Activated CD8-positive, alpha-beta memory T cell treated with anti-CD3 and anti-CD28 coated beads, Interleukin-2, amount 50 U/mL, for 24 hours (primary cell): ENCODE data around the gene RFC1.
"Not testable (repeated sequence)": the region's sequence is repeated elsewhere in the genome, so short reads cannot be mapped to it uniquely, and the experiment has no call there.

ENCODE experiments used
- DNase-seq: peaks from one replicate; pipeline ENCODE4 v3.0.0-alpha.2; 2020; ENCODE audit errors: extremely low read depth

Gene RFC1

DNA sequence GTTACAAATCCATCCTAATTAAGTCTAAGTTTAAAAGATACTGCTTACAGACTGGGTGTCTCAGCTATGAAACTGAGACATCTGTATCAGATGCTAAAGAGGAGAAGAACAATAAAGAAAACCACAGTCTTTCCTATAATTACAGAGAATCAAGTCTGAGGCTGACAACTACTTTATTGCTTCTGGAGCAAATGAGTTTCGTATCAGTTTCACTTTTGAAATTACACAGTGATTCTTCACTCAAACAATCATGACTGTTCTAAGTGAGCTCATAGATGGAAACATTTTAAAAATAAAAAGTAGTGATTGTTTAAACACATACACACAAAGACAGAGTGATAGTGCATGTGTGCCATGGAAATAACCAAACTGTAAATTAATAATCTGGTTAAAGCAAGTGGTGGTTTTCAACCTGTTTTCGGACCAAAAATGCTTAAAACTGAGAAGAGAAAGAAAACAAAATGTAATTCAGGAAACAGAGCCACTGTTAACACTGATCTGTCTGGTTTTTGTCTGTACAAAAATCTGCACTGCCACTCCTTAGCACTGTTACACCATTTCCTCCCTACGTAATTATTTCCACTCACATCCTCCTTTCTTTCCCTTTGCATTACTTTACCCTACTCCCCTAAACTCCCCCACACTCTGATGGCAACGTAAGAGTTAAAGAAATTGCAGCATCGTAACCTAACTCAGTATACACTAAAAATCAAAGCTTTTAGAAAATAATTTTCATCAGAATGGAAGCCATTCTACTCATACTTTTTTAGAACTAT, 12.5 kb downstream of the RFC1 start:
- DNase-seq = no peak

DNA sequence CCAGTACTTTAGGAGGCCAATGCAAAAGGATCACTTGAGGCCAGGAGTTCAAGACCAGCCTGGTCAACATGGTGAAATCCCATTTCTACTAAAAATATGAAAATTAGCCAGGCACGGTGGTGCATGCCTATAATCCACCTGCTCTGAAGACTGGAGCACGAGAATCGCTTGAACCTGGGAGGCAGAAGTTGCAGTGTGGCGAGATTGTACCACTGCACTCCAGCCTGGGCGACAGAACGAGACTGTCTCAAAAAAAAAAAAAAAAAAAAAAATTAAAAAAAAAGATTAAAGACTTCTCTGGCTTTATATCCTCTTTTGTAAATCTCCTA, 13.0 kb downstream of the RFC1 start:
- DNase-seq = not testable (repeated sequence)

DNA sequence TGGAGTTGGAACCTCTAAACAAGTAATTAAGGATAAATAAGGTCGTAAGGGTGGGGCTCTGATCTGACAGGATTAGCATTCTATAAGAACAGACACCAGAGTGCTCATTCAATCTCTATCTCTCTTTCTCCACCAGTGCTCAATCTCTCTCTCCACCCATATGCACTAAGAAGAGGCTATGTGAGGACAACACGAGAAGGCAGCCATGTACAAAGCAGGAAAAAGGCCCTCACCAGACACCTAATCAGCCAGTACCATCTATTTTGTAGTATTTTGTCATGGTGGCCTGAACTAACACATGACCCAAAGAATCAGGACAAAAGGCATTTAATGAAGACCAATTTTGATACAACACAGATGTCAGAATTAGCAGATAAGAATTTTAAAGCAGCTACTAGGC, 16.8 kb downstream of the RFC1 start:
- no peak for DNase-seq

DNA sequence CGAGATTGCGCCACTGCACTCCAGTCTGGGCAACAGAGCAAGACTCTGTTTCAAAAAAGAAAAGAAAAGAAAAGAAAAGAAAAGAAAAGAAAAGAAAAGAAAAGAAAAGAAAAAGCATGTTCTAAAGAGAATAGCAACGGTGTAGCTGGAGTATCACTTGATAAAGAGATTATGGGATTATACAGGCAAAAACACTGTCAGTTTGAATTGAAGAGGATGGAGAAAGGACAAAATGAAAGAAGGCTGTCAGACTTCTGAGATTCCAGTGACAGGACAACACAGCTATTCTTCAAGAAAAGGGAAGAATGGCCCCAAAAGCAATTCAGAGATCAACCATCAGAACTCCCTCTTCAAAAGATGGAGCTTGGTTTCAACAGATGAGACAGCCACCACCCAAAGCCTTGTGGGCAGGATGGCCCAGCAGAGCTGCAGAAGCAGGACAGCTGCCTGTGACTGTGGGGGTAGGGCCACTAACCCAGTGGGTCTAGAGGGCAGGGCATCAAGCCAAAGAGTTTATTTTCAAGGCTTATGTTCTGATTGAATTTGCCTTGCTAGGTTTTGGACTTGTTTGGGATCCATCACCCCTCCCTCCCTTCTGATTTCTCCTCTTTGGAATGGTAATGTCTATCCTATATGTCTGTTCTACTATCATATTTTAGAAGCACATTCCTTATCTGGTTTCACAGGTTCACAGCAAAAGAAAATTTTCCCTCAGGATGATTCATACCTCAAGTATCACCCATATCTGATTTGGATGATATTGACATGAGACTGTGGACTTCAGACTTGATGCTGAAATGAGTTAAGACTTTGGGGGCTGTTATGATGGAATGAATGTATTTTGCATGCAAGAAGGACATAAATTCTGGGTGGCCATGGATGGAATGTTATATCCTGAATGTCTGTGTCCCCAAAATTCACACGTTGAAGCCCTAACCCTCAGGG, 17.5 kb downstream of the RFC1 start:
- DNase-seq = no peak

DNA sequence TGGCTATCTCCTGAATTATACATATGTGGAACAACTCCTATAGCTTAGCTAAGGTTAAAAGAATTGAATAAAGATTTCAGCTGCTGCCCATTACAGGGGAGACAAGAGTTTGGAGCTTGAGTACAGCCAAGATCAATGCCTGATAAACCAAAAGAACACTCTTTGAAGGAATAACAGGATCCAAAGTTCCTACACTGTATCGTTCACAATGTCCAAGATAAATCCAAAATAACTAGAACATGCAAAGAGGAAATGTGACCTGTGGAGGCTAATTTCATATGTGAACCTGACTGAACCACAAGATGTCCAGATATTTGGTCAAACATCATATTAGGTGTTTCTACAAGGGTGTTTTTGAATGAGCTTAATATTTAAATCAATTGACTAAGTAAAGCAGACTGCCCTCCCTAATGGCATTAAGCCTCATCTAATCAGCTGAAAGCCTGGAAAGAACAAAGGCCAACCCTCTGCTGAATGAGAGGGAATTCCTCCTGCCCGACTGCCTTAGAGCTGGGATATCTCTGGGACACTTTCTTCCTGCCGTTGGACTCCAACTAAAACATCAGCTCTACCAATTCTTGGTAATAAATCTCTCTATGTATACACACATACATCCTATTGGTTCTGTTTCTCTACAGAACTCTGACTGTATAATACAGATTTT, 19.2 kb downstream of the RFC1 start:
- no peak for DNase-seq

DNA sequence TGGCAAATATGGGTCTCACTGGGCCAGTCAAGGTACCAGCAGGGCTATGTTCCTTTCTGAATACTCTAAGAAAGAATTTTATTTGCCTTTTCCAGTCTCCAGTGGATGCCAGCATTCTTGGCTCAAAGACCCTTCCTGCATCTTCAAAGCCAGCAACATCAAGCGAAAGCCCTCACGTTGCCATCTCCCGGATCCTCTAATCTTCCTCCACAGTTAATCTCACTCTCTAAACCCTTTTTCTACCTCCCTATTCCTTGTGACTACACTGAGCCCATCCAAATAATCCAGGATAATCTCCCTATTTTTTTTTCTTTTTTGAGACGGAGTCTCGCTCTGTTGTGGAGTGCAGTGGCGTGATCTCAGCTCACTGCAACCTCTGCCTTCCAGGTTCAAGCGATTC, 23.4 kb downstream of the RFC1 start:
- DNase-seq = no peak

DNA sequence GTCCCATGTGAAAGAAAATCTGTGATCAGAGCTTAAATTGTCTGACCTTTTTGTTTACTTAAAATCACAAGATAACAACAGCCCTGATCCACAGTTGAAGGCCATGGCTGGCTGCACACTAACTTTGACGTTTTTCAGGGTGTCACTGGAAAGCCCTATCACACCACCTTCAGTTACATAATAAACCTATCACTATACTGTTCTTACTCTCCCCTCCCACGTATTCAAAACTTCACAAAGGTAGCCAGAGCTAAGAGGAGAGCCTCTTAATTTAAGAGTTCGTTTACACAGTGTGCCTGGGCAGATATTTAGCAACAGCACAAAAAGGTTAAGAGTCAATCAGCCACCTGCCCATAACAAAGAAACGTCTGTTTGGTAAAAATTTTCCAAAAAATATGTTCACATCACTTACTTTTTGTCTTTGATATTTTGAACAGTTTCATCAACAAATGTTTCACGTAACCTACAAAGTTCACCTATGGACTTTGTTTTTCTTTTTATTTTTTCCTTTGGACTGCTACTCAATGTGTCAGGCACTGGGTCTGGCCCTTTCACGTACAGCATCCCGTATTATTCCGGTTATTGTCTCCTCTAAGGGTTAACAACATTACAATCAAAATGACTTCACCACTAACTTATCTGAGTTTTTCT, 25.0 kb downstream of the RFC1 start:
- DNase-seq = no peak

DNA sequence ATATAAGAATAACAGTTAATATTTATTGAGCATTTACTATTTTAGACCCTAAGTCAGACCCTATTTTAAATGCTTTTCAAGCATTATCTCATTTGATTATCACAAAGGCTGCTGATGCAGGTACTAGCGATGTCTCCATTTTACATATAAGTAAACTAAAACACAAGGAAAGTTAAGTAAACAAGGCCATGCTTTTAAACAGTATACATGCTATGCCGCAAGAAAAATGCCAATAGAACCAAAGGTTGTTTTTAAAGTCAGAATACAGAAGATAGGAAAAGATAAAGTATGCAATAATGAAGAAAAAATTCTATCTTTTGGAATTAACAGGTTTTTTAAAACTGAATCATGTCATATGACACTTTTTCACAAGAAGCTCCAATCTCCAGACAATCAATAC, 26.2 kb downstream of the RFC1 start:
- DNase-seq = no peak

DNA sequence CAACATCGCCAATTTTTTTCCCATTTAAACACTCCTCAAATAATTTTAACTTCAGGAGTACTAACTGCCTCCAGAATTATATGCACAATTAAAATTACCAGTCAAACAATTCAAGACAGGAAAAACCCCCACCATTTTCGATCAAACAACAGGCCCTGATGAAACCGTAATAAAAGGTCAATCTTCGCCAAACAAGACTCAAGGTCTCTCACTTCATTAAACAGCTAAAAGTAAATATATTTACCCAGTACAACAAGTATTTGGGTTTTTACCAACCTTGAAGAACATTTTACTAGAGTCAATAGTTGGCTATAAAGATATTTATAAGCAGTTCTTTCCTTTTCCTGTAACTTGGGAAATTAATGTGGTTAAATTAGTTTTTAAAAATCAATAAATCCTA, 28.3 kb downstream of the RFC1 start:
- no peak for DNase-seq

DNA sequence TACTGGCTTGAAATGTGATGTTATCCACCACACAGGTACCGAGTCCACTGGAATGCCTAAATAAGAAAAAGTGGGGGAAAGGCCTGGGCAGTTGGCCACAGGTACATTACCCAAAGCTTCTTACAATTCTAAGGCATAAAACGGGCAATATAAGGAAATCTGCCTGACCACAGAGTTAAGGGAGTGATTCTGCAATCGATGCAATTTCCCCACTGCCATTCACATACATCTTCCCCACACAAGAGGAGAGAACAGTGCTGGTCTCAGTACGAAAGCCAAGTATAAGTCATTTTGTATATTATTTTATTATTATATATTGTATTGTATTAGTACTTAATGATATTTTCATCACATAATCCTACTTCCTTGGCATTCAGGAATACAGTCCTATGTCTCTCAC, 30.6 kb downstream of the RFC1 start:
- no peak for DNase-seq

DNA sequence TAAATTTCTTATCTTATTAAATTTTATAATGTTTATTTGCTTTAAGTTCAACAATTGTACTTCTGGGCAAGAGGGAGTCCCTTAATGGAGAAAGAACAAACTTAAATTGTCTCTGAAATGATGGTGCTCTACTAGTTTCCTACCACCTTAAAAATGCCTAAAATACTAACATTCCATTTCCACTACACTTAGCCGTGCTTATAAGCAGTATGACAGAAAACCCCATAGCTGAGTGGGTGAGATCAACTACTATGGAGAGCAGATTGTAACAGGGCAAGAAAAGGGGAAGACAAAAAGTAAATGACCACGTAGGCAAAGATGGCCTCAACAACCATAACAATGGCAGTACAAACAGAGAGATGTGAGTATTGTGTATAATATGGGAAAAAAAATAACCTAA, 35.0 kb downstream of the RFC1 start:
- DNase-seq = no peak

DNA sequence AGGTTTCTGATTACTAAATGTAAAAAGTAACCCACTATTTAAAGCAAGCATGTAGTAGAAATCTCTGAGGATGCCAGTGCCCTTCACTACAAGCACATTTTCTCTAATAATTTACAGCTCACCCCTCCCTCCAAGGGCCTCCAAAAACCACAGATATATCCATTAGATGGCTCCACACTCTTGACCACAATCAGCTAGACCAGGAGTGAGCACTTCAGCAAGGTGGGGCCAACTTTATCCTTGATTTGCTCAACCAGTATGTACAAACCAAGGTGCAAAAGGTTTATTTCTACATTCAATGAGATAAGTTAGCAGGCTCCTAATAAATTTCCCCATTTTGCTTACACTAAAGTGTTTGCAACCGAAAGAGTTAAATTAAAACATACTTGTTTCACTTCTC, 35.8 kb downstream of the RFC1 start:
- DNase-seq = no peak

DNA sequence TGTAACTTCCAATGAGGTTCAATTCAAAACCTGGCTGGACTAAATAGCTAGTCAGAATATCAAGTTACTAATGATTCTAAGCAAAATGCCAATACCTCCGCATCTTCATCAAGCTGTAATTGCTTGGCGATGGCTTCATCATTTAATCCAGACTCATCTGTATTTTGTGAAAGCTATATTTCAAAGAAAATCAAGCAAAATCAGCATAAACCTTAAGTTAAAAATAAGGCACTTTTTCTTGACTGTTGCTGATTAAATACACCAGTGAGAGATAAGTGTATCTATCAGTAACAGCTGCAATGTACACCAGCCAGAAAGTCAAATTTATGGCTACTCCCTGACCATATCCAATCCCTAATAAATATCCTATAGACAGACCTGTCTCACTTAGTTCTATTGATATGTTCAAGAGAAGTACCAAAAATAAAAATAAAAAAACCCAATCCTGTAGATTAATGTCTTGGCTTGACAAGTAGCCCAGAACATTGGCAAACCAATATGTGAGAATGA, 39.6 kb downstream of the RFC1 start:
- no peak for DNase-seq

DNA sequence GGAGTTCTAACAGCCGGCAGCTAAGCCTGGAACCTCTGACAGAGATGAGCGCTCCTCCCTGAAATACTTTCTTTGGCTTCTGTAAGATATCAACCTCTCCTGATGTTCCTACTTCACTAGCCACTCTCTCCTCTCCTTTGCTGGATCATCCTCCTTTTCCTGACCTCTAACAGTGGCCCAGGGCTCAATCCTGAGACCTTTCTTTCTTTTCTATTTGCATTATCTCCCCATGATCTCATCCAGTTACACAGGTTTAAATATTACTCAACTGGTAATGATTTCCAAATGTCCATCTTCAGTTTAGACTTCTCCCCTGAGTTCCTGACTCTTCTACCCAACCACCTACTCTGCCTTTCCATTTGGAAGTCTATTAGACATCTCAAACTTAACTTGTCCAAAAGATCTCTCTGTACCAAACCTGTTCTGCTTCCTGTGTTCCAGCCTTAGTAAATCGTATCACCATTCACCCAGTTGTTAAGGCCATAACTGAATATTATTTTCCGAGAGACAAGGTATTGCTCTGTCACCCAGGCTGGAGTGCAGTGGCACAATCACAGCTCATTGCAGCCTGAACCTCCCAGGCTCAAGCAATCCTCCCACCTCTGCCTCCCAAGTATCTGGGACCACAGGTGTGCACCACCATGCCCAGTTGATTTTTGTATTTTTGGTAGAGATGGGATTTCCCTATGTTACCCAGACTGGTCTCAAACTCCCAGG, 41.1 kb downstream of the RFC1 start:
- no peak for DNase-seq

DNA sequence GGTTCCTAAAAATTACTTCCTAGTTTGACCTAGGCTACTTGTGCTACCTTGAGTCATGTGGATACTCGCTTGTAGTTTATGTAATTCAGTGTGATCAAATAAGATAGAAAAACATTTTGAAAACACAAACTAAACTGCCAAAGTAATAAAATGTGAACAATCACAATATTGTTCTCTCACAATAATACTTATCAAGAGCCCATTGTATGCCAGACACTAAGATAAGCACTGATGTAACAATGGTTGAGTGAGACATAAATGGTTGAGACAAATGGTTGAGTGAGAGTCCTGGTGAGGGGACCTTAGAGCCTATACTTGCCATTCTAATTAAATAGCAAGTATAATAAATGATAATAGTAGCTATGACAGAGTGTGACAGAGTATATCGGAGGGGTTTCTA, 41.7 kb downstream of the RFC1 start:
- DNase-seq = no peak

DNA sequence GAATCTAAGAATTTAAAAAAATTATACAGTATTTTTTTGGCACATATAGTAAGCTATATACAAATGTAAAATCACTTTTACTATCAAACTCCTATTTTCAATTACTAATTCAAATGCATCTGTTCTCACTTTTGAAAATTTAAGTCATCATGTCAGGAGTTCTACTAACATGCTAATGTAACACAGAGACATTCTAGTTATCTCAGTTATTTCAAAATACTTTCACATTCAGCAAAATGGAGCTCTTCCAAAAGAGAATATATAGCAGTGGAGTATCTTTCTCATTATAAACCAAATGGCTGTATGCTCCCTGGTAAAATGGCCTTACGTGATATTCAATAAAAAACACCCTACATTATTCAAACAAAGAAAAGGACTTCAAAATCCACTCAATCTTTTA, 42.3 kb downstream of the RFC1 start:
- no peak for DNase-seq

DNA sequence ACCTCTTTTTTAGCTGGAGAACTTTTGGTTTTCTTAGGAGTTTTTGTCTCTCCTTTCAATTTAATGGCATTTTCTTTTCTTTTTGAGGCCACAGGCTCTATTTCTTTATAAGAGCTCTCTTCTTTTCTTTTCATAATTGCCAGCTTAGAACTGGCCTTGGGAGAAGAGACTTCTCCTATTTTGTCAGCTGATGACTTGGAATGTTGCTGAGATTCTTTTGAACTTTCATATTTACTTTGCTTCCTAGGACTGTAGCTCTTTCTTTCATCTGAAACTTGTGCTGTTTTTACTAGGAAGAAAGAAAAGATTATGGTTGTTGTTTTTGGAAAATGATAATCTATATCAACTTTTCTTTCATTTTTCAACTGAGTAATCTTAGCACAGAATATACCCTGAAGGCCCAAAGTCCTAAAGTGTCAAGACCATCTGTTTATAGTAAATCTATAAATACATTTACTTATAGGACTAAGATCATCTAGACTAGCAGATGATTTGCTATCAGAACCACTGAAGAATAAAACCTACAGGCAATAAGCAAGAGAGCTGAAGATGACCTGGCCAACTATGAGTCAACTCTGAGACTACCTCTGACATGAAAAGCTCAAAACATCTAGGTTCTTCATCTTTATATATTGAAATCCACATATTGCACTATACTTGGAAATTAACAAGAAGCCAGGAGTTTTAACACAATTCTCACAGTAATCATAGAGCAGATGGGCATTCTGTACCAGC, 45.6 kb downstream of the RFC1 start:
- DNase-seq = no peak

DNA sequence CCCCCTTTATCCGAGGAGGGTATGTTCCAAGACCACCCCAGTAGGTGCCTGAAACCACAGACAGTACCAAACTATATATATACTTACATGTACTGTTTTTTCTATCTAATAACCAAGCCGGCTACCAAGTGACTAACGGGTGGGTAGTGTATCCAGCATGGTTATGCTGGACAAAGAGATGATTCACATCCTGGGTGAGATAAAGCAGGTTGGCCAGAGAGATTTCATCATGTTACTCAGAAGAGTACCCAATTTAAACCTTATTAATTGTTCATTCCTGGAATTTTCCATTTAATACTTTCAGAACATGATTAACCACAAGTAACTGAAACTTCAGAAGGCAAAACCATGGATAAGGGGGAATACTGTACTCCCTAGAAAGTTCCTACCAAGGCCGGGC, 46.5 kb downstream of the RFC1 start:
- no peak for DNase-seq

DNA sequence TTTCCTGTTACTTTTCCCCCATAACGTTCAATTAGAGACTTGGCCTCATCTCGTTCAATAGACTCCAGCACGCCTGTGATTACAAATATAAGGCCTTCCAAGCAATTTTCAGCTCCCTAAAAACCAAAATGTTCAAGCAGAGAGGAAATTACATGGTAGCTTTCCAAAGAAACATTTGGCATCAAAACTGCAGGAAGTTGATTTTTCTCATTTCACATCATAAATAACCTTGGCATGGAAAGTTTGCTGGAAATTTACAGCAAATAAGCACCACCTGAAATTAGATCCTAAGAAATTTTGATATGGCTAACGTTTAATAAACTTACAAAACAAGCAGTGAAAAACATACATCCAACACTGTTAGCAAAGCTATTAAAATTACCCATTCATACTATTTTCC, 53.3 kb downstream of the RFC1 start:
- no peak for DNase-seq

DNA sequence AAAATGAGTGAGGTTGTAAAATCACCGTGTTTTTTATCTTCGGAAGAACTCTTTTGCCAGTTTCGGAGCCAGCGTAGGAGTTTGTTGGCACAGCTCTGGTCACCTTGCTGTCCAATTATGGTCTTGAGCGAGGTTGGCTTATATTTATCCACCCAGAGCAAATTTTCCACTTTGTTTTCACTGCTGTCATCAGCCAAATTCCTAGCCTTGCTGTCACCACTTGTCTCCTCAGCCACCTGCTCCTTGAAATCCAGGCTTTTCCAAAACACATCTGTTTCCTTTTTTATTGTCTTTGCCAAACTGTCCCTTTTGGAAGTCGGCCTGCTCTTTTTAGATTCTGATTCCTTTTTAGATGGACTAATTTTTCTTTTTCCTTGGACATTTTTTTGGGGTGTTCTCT, 57.6 kb downstream of the RFC1 start:
- DNase-seq = no peak
